Measurements from ENCODE around the gene PTPN11.

DNA sequence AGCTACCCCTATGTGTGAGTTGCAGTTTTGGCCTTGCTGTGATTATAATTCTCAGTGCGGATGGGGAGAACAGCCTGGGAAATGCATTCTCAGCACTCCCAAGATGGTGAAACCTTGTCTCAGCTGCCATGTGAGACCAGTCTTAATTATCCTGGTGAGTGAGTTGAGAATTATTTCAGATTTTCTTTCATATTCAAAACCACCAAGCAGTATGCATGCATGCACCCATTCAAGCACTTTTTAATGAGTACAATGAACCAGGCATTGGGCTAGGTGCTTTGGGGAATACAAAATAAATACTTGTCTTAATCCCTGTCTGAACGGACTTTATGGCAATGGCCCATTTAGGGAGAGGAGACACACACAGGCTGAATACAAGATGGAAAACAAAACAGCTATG lies 94.7 kb downstream of the PTPN11 start:
- TF ChIP-seq, protein P1, sequence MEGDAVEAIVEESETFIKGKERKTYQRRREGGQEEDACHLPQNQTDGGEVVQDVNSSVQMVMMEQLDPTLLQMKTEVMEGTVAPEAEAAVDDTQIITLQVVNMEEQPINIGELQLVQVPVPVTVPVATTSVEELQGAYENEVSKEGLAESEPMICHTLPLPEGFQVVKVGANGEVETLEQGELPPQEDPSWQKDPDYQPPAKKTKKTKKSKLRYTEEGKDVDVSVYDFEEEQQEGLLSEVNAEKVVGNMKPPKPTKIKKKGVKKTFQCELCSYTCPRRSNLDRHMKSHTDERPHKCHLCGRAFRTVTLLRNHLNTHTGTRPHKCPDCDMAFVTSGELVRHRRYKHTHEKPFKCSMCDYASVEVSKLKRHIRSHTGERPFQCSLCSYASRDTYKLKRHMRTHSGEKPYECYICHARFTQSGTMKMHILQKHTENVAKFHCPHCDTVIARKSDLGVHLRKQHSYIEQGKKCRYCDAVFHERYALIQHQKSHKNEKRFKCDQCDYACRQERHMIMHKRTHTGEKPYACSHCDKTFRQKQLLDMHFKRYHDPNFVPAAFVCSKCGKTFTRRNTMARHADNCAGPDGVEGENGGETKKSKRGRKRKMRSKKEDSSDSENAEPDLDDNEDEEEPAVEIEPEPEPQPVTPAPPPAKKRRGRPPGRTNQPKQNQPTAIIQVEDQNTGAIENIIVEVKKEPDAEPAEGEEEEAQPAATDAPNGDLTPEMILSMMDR (IDR thresholded peaks at IDR 0.05): no peak
- no peak for TF ChIP-seq POLR2A (IDR thresholded peaks at IDR 0.05)

Measured in esophagus squamous epithelium (tissue), 4 donors.